ENCODE measurements around the gene RAB3GAP1.

RAB3GAP1 gene

GRCh38 chr2:135219226-135219625 is 167.1 kb downstream of the RAB3GAP1 start:
- DNase-seq (ENCODE audit: low read depth, low spot score), result no peak

Measured in astrocyte of the hippocampus (primary cell).